Coronary artery (tissue), 2 donors: Measurements from ENCODE around the gene SLC32A1.

Experiments used
- DNase-seq: peaks from one replicate; pipeline ENCODE4 v3.0.0-alpha.2; 2017; ENCODE audit warnings: low spot score
- H3K27ac ChIP-seq, 2 donors: fragments of 200-600 bp; sonication (generic); one replicate each; pipeline ENCODE4 v1.5.1; 2016 to 2019
- H3K4me3 ChIP-seq: fragments of 200-600 bp; sonication (generic); 2 replicates; pipeline ENCODE4 v1.5.1; 2016; ENCODE audit warnings: mild to moderate bottlenecking, moderate library complexity
- TF ChIP-seq, protein P1 (sequence below): fragments of 200-600 bp; sonication (generic); IDR thresholded peaks from one replicate; pipeline ENCODE4 v1.5.1; 2019; ENCODE audit warnings: antibody characterized with exemption

The SLC32A1 gene

DNA sequence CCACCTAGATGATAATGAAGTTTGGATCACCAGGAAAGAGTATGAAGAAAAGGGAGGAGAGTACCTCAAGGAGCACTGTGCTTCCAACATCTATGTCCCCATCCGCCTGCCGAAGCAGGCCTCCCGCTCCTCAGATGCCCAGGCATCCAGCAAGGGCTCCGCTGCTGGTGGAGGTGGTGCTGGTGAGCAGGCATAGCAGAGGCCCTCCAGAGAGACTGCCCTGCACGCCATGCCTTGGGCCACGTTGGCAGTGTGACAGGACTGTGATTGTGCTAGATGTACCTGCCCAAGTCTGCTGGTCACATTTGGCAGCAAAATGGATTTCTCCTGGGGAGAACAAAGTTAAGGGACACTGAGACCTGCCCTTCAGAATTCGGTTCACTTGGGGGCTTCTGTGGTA is 47.3 kb downstream of the SLC32A1 start:
- no peak overlapping the region for H3K4me3 ChIP-seq
- TF ChIP-seq, protein P1, sequence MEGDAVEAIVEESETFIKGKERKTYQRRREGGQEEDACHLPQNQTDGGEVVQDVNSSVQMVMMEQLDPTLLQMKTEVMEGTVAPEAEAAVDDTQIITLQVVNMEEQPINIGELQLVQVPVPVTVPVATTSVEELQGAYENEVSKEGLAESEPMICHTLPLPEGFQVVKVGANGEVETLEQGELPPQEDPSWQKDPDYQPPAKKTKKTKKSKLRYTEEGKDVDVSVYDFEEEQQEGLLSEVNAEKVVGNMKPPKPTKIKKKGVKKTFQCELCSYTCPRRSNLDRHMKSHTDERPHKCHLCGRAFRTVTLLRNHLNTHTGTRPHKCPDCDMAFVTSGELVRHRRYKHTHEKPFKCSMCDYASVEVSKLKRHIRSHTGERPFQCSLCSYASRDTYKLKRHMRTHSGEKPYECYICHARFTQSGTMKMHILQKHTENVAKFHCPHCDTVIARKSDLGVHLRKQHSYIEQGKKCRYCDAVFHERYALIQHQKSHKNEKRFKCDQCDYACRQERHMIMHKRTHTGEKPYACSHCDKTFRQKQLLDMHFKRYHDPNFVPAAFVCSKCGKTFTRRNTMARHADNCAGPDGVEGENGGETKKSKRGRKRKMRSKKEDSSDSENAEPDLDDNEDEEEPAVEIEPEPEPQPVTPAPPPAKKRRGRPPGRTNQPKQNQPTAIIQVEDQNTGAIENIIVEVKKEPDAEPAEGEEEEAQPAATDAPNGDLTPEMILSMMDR, result no peak
- DNase-seq, result peak; percentile 47
- no peak overlapping the region for H3K27ac ChIP-seq

DNA sequence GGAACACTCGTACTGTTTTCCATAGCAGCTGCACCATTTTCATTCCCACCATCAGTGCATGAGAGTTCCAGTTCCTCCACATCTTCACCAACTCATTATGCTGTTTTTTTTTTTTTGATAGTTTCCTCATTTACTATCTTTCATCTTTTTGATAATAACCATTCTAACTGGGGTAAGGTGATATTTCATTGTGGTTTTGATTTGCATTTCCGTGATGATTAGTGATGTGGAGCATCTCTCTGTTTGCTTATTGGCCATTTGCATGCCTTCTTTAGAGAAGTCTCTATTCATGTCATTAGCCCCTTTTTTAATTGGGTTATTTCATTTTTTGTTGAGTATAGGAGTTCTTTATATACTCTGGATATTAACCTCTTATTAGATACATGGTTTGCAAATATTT is 49.9 kb downstream of the SLC32A1 start:
- Histone ChIP-seq H3K4me3 (no peak overlapping the region), H3K27ac (no peak overlapping the region)
- no peak for DNase-seq
- TF ChIP-seq, protein P1, result no peak

DNA sequence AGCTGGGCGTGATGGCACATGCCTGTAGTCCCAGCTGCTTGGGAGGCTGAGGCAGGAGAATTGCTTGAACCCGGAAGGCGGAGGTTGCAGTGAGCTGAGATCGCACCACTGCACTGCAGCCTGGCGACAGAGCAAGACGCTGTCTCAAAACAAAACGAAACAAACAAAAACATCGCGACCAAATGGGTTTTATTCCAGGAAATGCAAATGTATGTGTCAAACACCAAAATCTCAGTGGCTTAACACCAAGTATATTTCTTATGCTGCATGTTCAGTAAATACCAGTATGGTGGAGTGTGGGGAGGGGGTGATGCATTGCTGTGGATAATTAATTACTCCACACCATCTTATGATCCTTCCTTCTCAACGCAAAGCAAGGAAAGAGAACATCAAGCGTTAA is 52.1 kb downstream of the SLC32A1 start:
- H3K4me3 ChIP-seq, result no peak overlapping the region
- H3K27ac ChIP-seq, result no peak overlapping the region
- TF ChIP-seq, protein P1, result no peak
- DNase-seq, result no peak
